ENCODE results near the gene NOX5.

NOX5 gene

DNA sequence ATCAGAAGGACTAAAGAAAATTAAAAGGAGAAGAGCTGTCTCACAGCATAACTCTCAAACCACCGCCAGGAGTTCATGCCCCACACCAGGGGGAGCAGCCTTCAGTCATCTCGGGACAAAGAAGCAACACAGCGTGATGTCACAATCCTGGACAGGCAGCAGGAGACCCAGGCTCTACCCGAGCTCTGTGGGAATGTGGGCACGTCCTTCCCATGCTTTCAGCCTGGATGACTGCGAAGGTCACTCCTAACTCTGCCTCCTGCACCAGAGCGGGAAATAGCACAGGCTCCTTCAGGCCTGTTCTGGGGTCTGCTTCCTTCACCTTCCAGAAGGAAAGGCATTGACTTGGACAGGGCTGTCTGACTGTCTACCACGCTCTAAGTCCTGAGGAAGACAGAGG, 31.3 kb downstream of the NOX5 start:
- Histone ChIP-seq H3K4me1 (ENCODE audit: control insufficient read depth in 1 of 2, insufficient read depth in 2 of 2, low read length in 2 of 2) (no peaks in the 10 kb centered on the region), H3K9ac (ENCODE audit: low read depth in 1 of 2, low read length in 2 of 2) (no peak overlapping the region), H3K9me3 (ENCODE audit: control insufficient read depth in 1 of 2, low read length in 2 of 2) (no peaks in the 10 kb centered on the region), H3K27ac (ENCODE audit: low read depth, low read length) (no peak overlapping the region), H3K4me3 (ENCODE audit: low read depth in 1 of 2, low read length in 2 of 2) (no peak overlapping the region), H3K27me3 (ENCODE audit: control insufficient read depth in 1 of 2, insufficient read depth in 2 of 2, low read length in 2 of 2) (no peaks in the 10 kb centered on the region), H3K36me3 (ENCODE audit: control insufficient read depth in 1 of 2, insufficient read depth in 2 of 2, low read length in 2 of 2) (no peaks in the 10 kb centered on the region)

DNA sequence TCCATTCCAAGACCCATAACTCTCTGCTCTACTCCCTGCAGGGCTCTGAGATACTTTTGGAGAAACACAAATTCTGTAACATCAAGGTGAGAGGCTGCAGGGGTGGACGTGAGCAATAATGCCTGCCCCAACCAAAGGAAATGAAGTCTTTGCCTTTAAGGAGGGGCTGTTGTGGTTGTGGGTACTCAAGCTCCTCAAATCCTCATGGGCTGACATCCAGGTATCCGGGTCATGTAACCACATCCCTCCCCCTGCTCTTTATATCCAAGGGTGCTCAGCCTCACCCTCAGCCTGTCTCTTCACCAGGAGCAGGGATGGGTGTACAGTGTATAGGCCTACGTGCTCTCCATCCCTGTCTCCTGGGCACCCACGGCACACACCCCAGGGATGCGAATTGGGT, 32.3 kb downstream of the NOX5 start:
- Histone ChIP-seq H3K4me3 (ENCODE audit: low read depth in 1 of 2, low read length in 2 of 2) (no peak overlapping the region), H3K36me3 (ENCODE audit: control insufficient read depth in 1 of 2, insufficient read depth in 2 of 2, low read length in 2 of 2) (no peaks in the 10 kb centered on the region), H3K9ac (ENCODE audit: low read depth in 1 of 2, low read length in 2 of 2) (no peak overlapping the region), H3K27ac (ENCODE audit: low read depth, low read length) (no peak overlapping the region), H3K27me3 (ENCODE audit: control insufficient read depth in 1 of 2, insufficient read depth in 2 of 2, low read length in 2 of 2) (no peaks in the 10 kb centered on the region), H3K9me3 (ENCODE audit: control insufficient read depth in 1 of 2, low read length in 2 of 2) (no peaks in the 10 kb centered on the region), H3K4me1 (ENCODE audit: control insufficient read depth in 1 of 2, insufficient read depth in 2 of 2, low read length in 2 of 2) (no peaks in the 10 kb centered on the region)

- Histone ChIP-seq H3K9me3 (ENCODE audit: control insufficient read depth in 1 of 2, low read length in 2 of 2) (no peaks in the 10 kb centered on the region), H3K4me3 (ENCODE audit: low read depth in 1 of 2, low read length in 2 of 2) (no peak overlapping the region), H3K4me1 (ENCODE audit: control insufficient read depth in 1 of 2, insufficient read depth in 2 of 2, low read length in 2 of 2) (no peaks in the 10 kb centered on the region), H3K27ac (ENCODE audit: low read depth, low read length) (no peak overlapping the region), H3K36me3 (ENCODE audit: control insufficient read depth in 1 of 2, insufficient read depth in 2 of 2, low read length in 2 of 2) (no peaks in the 10 kb centered on the region), H3K9ac (ENCODE audit: low read depth in 1 of 2, low read length in 2 of 2) (no peak overlapping the region), H3K27me3 (ENCODE audit: control insufficient read depth in 1 of 2, insufficient read depth in 2 of 2, low read length in 2 of 2) (no peaks in the 10 kb centered on the region)
Measured at GRCh38 chr15:69049976-69050375, 35.5 kb downstream of the NOX5 start.

DNA sequence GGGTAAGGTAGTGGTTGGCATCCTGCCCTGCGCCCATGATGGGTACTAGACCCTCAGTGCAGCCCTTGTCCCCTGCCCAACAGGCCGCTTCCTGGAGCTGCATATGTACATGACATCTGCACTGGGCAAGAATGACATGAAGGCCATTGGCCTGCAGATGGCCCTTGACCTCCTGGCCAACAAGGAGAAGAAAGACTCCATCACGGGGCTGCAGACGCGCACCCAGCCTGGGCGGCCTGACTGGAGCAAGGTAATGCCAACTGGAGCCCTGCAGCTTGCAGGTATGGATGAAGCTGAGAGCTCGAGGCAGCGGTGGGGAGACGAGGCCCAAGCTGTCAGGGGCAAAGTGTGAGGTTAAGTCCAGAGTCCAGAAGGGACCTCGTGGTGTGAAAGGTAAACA, 40.8 kb downstream of the NOX5 start:
- Histone ChIP-seq H3K27me3 (ENCODE audit: control insufficient read depth in 1 of 2, insufficient read depth in 2 of 2, low read length in 2 of 2) (no peaks in the 10 kb centered on the region), H3K36me3 (ENCODE audit: control insufficient read depth in 1 of 2, insufficient read depth in 2 of 2, low read length in 2 of 2) (no peaks in the 10 kb centered on the region), H3K9me3 (ENCODE audit: control insufficient read depth in 1 of 2, low read length in 2 of 2) (no peaks in the 10 kb centered on the region), H3K27ac (ENCODE audit: low read depth, low read length) (no peak overlapping the region), H3K4me1 (ENCODE audit: control insufficient read depth in 1 of 2, insufficient read depth in 2 of 2, low read length in 2 of 2) (peaks cover 16% of the 10 kb centered on the region in 2 donors), H3K4me3 (ENCODE audit: low read depth in 1 of 2, low read length in 2 of 2) (no peak overlapping the region), H3K9ac (ENCODE audit: low read depth in 1 of 2, low read length in 2 of 2) (no peak overlapping the region)

GRCh38 chr15:69056365-69056764, 41.9 kb downstream of the NOX5 start:
- H3K9me3 ChIP-seq (ENCODE audit: control insufficient read depth in 1 of 2, low read length in 2 of 2), result no peaks in the 10 kb centered on the region
- H3K4me1 ChIP-seq (ENCODE audit: control insufficient read depth in 1 of 2, insufficient read depth in 2 of 2, low read length in 2 of 2), result peaks cover 18 to 20% of the 10 kb centered on the region in 2 donors
- H3K27me3 ChIP-seq (ENCODE audit: control insufficient read depth in 1 of 2, insufficient read depth in 2 of 2, low read length in 2 of 2), result no peaks in the 10 kb centered on the region
- no peak overlapping the region for H3K27ac ChIP-seq (ENCODE audit: low read depth, low read length)
- H3K4me3 ChIP-seq (ENCODE audit: low read depth in 1 of 2, low read length in 2 of 2), result no peak overlapping the region
- no peak overlapping the region for H3K9ac ChIP-seq (ENCODE audit: low read depth in 1 of 2, low read length in 2 of 2)
- no peaks in the 10 kb centered on the region for H3K36me3 ChIP-seq (ENCODE audit: control insufficient read depth in 1 of 2, insufficient read depth in 2 of 2, low read length in 2 of 2)

DNA sequence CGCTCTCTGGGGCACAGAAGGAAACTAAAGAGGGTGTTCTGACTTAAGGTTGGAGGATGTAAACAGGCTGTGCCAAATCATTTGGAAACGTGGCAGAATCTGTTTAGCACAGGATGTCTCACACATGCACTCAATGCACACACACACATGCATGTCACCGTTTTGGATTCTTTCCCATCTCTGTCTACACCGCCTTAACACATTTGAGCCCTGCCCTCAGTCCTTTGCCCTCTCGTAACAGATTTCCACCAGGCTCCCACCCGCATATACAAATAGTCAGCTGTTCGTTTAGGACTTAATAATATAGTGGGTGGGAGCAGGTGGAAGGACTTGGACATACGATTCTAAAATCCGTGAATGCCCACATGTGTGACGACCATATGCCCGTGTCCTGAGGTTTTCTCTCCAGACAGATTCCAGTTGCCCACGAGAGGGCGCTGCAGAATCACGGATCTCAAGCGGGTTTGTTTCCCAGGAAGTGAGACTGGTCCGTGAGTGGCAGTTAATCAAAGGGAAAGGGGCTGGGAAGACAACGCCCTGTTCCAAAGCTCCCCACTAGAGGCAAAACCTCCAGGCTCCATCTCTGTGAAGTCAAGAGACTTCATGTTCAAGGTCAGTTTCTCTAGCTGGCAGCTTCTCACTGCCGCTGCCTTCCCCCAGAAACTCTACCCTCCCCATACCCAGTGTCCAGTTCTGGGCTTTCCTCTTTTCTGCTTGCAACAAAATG, 44.5 kb downstream of the NOX5 start:
- Histone ChIP-seq H3K27me3 (ENCODE audit: control insufficient read depth in 1 of 2, insufficient read depth in 2 of 2, low read length in 2 of 2) (no peaks in the 10 kb centered on the region), H3K9ac (ENCODE audit: low read depth in 1 of 2, low read length in 2 of 2) (no peak overlapping the region), H3K4me3 (ENCODE audit: low read depth in 1 of 2, low read length in 2 of 2) (peak overlapping the region in 1 of 2 donors; percentile 24), H3K4me1 (ENCODE audit: control insufficient read depth in 1 of 2, insufficient read depth in 2 of 2, low read length in 2 of 2) (peaks cover 18 to 20% of the 10 kb centered on the region in 2 donors), H3K9me3 (ENCODE audit: control insufficient read depth in 1 of 2, low read length in 2 of 2) (no peaks in the 10 kb centered on the region), H3K27ac (ENCODE audit: low read depth, low read length) (no peak overlapping the region), H3K36me3 (ENCODE audit: control insufficient read depth in 1 of 2, insufficient read depth in 2 of 2, low read length in 2 of 2) (no peaks in the 10 kb centered on the region)

DNA sequence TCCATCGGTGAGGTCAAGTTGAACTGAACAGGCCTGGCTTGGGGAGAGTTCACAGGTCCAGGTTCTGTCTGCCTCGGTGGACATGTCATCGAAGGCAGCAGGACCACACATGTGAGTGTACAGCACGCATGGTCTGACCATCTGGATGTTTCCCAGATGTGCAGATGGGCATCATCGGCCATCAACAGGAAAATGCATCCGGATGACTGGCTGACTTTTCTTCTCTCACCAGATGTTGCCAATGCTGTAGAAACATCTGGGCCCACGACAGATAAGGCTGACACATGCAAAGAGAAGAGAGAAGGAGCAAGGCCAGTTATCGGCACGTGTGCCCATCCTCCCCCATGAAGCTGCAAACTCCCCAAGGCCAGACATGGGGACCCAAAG, 45.1 kb downstream of the NOX5 start:
- Histone ChIP-seq H3K27me3 (ENCODE audit: control insufficient read depth in 1 of 2, insufficient read depth in 2 of 2, low read length in 2 of 2) (no peaks in the 10 kb centered on the region), H3K9ac (ENCODE audit: low read depth in 1 of 2, low read length in 2 of 2) (no peak overlapping the region), H3K27ac (ENCODE audit: low read depth, low read length) (no peak overlapping the region), H3K4me1 (ENCODE audit: control insufficient read depth in 1 of 2, insufficient read depth in 2 of 2, low read length in 2 of 2) (peaks cover 18 to 20% of the 10 kb centered on the region in 2 donors), H3K4me3 (ENCODE audit: low read depth in 1 of 2, low read length in 2 of 2) (peak overlapping the region in 1 of 2 donors; percentile 24), H3K9me3 (ENCODE audit: control insufficient read depth in 1 of 2, low read length in 2 of 2) (no peaks in the 10 kb centered on the region), H3K36me3 (ENCODE audit: control insufficient read depth in 1 of 2, insufficient read depth in 2 of 2, low read length in 2 of 2) (no peaks in the 10 kb centered on the region)

DNA sequence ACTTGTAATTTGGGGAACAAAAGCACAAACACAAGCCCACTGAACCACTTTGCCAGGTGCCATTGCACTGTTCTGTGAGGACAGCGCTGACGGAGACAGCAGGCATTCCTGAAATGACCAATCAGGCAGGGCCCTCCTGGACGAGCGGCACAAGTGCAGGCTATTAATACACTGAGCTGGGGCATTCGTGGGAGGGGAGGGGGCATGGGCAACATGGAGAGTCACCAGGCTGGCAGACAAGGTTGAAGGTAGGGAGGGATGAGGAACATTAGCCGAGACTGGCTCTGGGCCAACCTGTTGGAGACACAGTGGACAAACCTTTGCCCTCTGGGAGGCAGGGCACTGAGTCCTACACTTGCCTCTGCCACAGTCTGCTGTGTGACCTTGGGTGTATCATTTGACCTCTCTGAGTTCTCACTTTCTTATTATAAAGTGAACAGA, 45.6 kb downstream of the NOX5 start:
- peaks cover 18 to 20% of the 10 kb centered on the region in 2 donors for H3K4me1 ChIP-seq (ENCODE audit: control insufficient read depth in 1 of 2, insufficient read depth in 2 of 2, low read length in 2 of 2)
- no peaks in the 10 kb centered on the region for H3K9me3 ChIP-seq (ENCODE audit: control insufficient read depth in 1 of 2, low read length in 2 of 2)
- no peak overlapping the region for H3K27ac ChIP-seq (ENCODE audit: low read depth, low read length)
- H3K36me3 ChIP-seq (ENCODE audit: control insufficient read depth in 1 of 2, insufficient read depth in 2 of 2, low read length in 2 of 2), result no peaks in the 10 kb centered on the region
- H3K9ac ChIP-seq (ENCODE audit: low read depth in 1 of 2, low read length in 2 of 2), result no peak overlapping the region
- H3K27me3 ChIP-seq (ENCODE audit: control insufficient read depth in 1 of 2, insufficient read depth in 2 of 2, low read length in 2 of 2), result no peaks in the 10 kb centered on the region
- H3K4me3 ChIP-seq (ENCODE audit: low read depth in 1 of 2, low read length in 2 of 2), result no peak overlapping the region

DNA sequence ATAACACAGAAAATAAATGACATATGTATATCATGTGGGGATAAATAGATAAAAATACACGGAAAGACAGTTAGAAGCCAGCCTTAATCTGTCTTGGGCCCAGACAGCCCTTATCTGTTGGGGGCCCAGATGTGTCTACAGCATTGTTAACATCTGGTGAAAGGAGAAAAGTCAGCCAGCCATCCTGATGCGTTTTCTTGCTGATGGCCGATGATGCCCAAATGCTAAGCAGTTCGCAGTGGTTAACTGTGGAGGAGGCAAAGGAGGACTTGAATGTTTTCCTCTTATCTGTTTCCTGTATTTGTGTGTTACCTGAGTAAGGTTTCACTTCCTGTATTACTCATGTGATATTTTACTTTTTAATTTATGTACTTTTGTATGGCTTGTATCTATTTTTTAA, 46.2 kb downstream of the NOX5 start:
- Histone ChIP-seq H3K27ac (ENCODE audit: low read depth, low read length) (no peak overlapping the region), H3K4me3 (ENCODE audit: low read depth in 1 of 2, low read length in 2 of 2) (no peak overlapping the region), H3K9me3 (ENCODE audit: control insufficient read depth in 1 of 2, low read length in 2 of 2) (no peaks in the 10 kb centered on the region), H3K27me3 (ENCODE audit: control insufficient read depth in 1 of 2, insufficient read depth in 2 of 2, low read length in 2 of 2) (no peaks in the 10 kb centered on the region), H3K36me3 (ENCODE audit: control insufficient read depth in 1 of 2, insufficient read depth in 2 of 2, low read length in 2 of 2) (no peaks in the 10 kb centered on the region), H3K9ac (ENCODE audit: low read depth in 1 of 2, low read length in 2 of 2) (no peak overlapping the region), H3K4me1 (ENCODE audit: control insufficient read depth in 1 of 2, insufficient read depth in 2 of 2, low read length in 2 of 2) (peaks cover 18 to 20% of the 10 kb centered on the region in 2 donors)

DNA sequence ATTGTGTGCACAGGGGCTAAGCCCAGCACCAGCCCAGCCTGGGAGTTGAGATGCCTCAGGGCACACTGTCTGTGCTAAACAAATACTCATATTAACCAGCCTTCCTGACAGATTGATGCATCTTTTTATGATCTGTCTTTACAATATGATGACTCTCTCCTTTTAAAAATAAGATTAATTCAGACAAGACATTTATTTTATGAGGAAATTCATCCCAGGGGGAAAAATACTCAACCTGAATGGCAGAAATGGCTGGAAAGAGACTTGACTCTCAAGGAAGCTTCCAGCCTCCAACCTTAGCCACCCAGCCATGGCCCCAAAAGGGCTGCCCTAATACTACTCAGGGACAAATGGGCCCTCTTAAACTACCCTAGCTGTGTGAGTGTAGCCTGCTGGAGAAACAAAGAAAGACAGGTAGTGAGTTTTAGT, 46.9 kb downstream of the NOX5 start:
- no peak overlapping the region for H3K27ac ChIP-seq (ENCODE audit: low read depth, low read length)
- no peaks in the 10 kb centered on the region for H3K36me3 ChIP-seq (ENCODE audit: control insufficient read depth in 1 of 2, insufficient read depth in 2 of 2, low read length in 2 of 2)
- H3K9ac ChIP-seq (ENCODE audit: low read depth in 1 of 2, low read length in 2 of 2), result no peak overlapping the region
- no peaks in the 10 kb centered on the region for H3K27me3 ChIP-seq (ENCODE audit: control insufficient read depth in 1 of 2, insufficient read depth in 2 of 2, low read length in 2 of 2)
- no peaks in the 10 kb centered on the region for H3K9me3 ChIP-seq (ENCODE audit: control insufficient read depth in 1 of 2, low read length in 2 of 2)
- no peak overlapping the region for H3K4me3 ChIP-seq (ENCODE audit: low read depth in 1 of 2, low read length in 2 of 2)
- H3K4me1 ChIP-seq (ENCODE audit: control insufficient read depth in 1 of 2, insufficient read depth in 2 of 2, low read length in 2 of 2), result peaks cover 18 to 20% of the 10 kb centered on the region in 2 donors

Data from duodenal mucosa (tissue), 2 donors.